K562 (cell line): ENCODE measurements around the gene GNAT1. TPM values are rescaled to one million over a fixed set of nuclear protein-coding genes. Genes with fewer than 3 reads are reported as not detected.

Source experiments
- ATAC-seq: fragments of 200-7000 bp; cut with Tn5 transposase; 3 replicates; pipeline ENCODE4 v1.9.1; 2020; ENCODE audit warnings: moderate library complexity
- BruUV-seq: library from RNA; stranded (reverse); fragments of 400-500 nt; replicated peaks from 2 replicates; lab custom pipeline; 2021; lab: Mats Ljungman, UMichigan
- CTCF ChIA-PET: fragments of 300-600 bp; formaldehyde crosslinking; extraction: SDS; loops from one replicate; lab custom pipeline; 2021; ENCODE audit warnings: low intra/inter-chr PET ratio; lab: Yijun Ruan, JAX
- POLR2A ChIA-PET: fragments of 300-600, 350-650 bp; sonication (Branson Sonifier 250); formaldehyde crosslinking; extraction: SDS; loops from one replicate; lab custom pipeline; 2021; ENCODE audit warnings: antibody characterized with exemption, inconsistent platforms; lab: Yijun Ruan, JAX
- DNase-seq, 4 experiments: peaks; one replicate each; pipeline versions ENCODE4 v3.0.0 to v3.0.0-alpha.2; 2011 to 2018; ENCODE audit warnings: low spot score in 3 of 4, mixed read lengths in 3 of 4; ENCODE audit errors: extremely low read depth in 1 of 4
- FAIRE-seq: peaks from 2 replicates; lab custom pipeline; 2011; peaks lifted over from hg19 to GRCh38; lab: Jason Lieb, UNC
- H2AFZ ChIP-seq: 2 replicates; pipeline ENCODE4 v1.6.0; 2011; ENCODE audit warnings: low read depth, low read length, control low read depth, inconsistent platforms
- H3K27ac ChIP-seq: fragments of 200-600 bp; 3 replicates; pipeline ENCODE4 v1.8.0; 2011; ENCODE audit warnings: low read depth, mild to moderate bottlenecking, control low read depth, inconsistent platforms, low read length, moderate library complexity, mixed read lengths; ENCODE audit errors: extremely low read depth
- H3K27me3 ChIP-seq, 2 experiments: fragments of 300-600 bp in 1 of 2; 2 replicates in 1 of 2; 3 replicates in 1 of 2; pipeline versions ENCODE4 v1.6.0 to v1.8.0; 2011; ENCODE audit warnings: inconsistent platforms in 2 of 2, low read length in 2 of 2, mild to moderate bottlenecking in 1 of 2, mixed read lengths in 1 of 2, moderate library complexity in 1 of 2; ENCODE audit not compliant: control insufficient read depth in 2 of 2, insufficient read depth in 2 of 2
- H3K36me3 ChIP-seq: fragments of 300-600 bp; 3 replicates; pipeline ENCODE4 v1.8.0; 2011; ENCODE audit warnings: mild to moderate bottlenecking, low read length, inconsistent platforms; ENCODE audit not compliant: control insufficient read depth, insufficient read depth
- H3K4me1 ChIP-seq, 2 experiments: fragments of 200-600 bp in 1 of 2; replicated peaks in 1 of 2; 2 replicates in 1 of 2; 3 replicates in 1 of 2; pipeline versions ENCODE4 v1.5.1 to v1.8.0; 2011; ENCODE audit warnings: inconsistent platforms in 2 of 2, low read length in 2 of 2, mild to moderate bottlenecking in 1 of 2, mixed read lengths in 1 of 2, moderate library complexity in 1 of 2; ENCODE audit not compliant: control insufficient read depth in 2 of 2, insufficient read depth in 2 of 2
- H3K4me2 ChIP-seq: 2 replicates; pipeline ENCODE4 v1.6.1; 2011; ENCODE audit warnings: low read length, control low read depth, inconsistent platforms, mixed read lengths; ENCODE audit not compliant: insufficient read depth
- H3K4me3 ChIP-seq: fragments of 200-600 bp; sonication (generic), shearing (Covaris generic); 2 replicates; pipeline ENCODE4 v1.5.1; 2016; ENCODE audit warnings: control low read depth, inconsistent platforms
- H3K79me2 ChIP-seq: fragments of 200-600 bp; 3 replicates; pipeline ENCODE4 v1.8.0; 2011; ENCODE audit warnings: low read length, inconsistent platforms; ENCODE audit not compliant: control insufficient read depth, insufficient read depth
- H3K9ac ChIP-seq, 2 experiments: 2 replicates each; pipeline versions ENCODE4 v1.6.0 to v1.6.1; 2011; ENCODE audit warnings: low read depth in 2 of 2, low read length in 2 of 2, control low read depth in 1 of 2, inconsistent platforms in 1 of 2, mild to moderate bottlenecking in 1 of 2, mixed read lengths in 1 of 2; ENCODE audit not compliant: insufficient read depth in 1 of 2
- H3K9me1 ChIP-seq: one replicate; pipeline ENCODE4 v1.6.0; 2011; ENCODE audit warnings: inconsistent platforms, mild to moderate bottlenecking, low read length, moderate library complexity; ENCODE audit not compliant: control insufficient read depth, insufficient read depth
- H3K9me3 ChIP-seq: replicated peaks from 2 replicates; pipeline ENCODE4 v1.5.1; 2011; ENCODE audit warnings: low read depth, low read length, inconsistent platforms; ENCODE audit not compliant: control insufficient read depth, insufficient read depth
- H4K20me1 ChIP-seq: replicated peaks from 2 replicates; pipeline ENCODE4 v1.6.1; 2011; ENCODE audit warnings: low read length, inconsistent platforms, mixed read lengths; ENCODE audit not compliant: control insufficient read depth, insufficient read depth
- ARID2 ChIP-seq: fragments of 450-650 bp; IDR thresholded peaks from 2 replicates; pipeline ENCODE4 v1.6.1; 2017; ENCODE audit warnings: antibody characterized with exemption, mild to moderate bottlenecking
- JUND ChIP-seq, 2 experiments: IDR thresholded peaks; 2 replicates in 1 of 2; 3 replicates in 1 of 2; pipeline ENCODE4 v1.6.1; 2011; ENCODE audit warnings: borderline replicate concordance in 2 of 2, low read depth in 2 of 2, low read length in 2 of 2, improper control_type of control experiment in 1 of 2, missing biosample characterization in 1 of 2, missing genetic modification characterization in 1 of 2, missing genetic modification reagents in 1 of 2
- MTA2 ChIP-seq: fragments of 450-650 bp; IDR thresholded peaks from 2 replicates; pipeline ENCODE4 v1.6.1; 2016; ENCODE audit warnings: low read depth
- RAD21 ChIP-seq, 2 experiments: fragments of 250-450 bp in 1 of 2; fragments of 450-650 bp in 1 of 2; sonication (Bioruptor Pico) in 1 of 2; formaldehyde crosslinking in 1 of 2; IDR thresholded peaks in 1 of 2; conservative IDR thresholded peaks in 1 of 2; 2 replicates each; pipeline versions ENCODE4 v1.4.0 to v1.8.0; 2020 to 2022; ENCODE audit warnings: mild to moderate bottlenecking in 2 of 2, moderate library complexity in 1 of 2
- SMAD2 ChIP-seq: fragments of 150-350 bp; IDR thresholded peaks from 2 replicates; pipeline ENCODE4 v1.6.1; 2014; ENCODE audit warnings: low read depth, mild to moderate bottlenecking, low read length
- SRSF9 ChIP-seq: fragments of 200-400 bp; formaldehyde crosslinking; IDR thresholded peaks from 2 replicates; pipeline ENCODE4 v1.6.1; 2017; ENCODE audit warnings: low read depth, low read length, borderline replicate concordance
- STAG1 ChIP-seq: sonication (generic); formaldehyde crosslinking; IDR thresholded peaks from 2 replicates; pipeline ENCODE4 v1.5.0; 2020; ENCODE audit warnings: missing genetic modification reagents, borderline replicate concordance
- WGBS: fragments of 100-300 bp; shearing (Covaris generic); methylation state at CpG from one replicate; pipeline ENCODE4 v1.1.6; 2016; ENCODE audit warnings: low coverage, mixed read lengths; ENCODE audit not compliant: insufficient coverage; ENCODE audit errors: missing lambda C conversion rate; 5-methylcytosine and 5-hydroxymethylcytosine counted together
- in situ Hi-C: fragments of 300-500 bp; cut with MboI; formaldehyde crosslinking; loops from 4 replicates; pipeline ENCODE4 v1.15.0; 2018; ENCODE audit warnings: inconsistent platforms, mixed read lengths
- intact Hi-C: fragments of 100-400 bp; cut with micrococcal nuclease; formaldehyde crosslinking; loops from 2 replicates; pipeline ENCODE4 v1.14.2; 2022
- polyA plus RNA-seq, 8 experiments: library from polyadenylated mRNA; depleted of rRNA in 4 of 8; stranded (reverse) in 5 of 8; unstranded in 3 of 8; fragments of >200 nt; fragmentation: Nextera tagmentation in 2 of 8; fragmentation: Illumina TruSeq in 1 of 8; extraction: Ambion mirVana in 2 of 8; extraction: Trizol in 1 of 8; gene quantifications; 2 replicates each; pipeline versions ENCODE4 v1.2.1 to v1.2.3, GENCODE V29; 2011 to 2014; ENCODE audit warnings: inconsistent platforms in 1 of 8, missing spikeins in 1 of 8
- total RNA-seq, 7 experiments: library from RNA; depleted of rRNA in 6 of 7; stranded (reverse); fragments of >200 nt in 6 of 7; fragmentation: Illumina TruSeq in 2 of 7; extraction: Trizol in 2 of 7; gene quantifications; 2 replicates each; pipeline versions ENCODE4 v1.2.1 to v1.2.3, GENCODE V29; 2011 to 2021; ENCODE audit warnings: low replicate concordance in 1 of 7
- TF ChIP-seq, protein P1 (sequence below), 3 experiments: IDR thresholded peaks in 2 of 3; conservative IDR thresholded peaks in 1 of 3; 2 replicates each; pipeline ENCODE4 v1.5.1; 2011 to 2012; ENCODE audit warnings: low read length in 3 of 3, mild to moderate bottlenecking in 3 of 3, control low read depth in 2 of 3, improper control_type of control experiment in 1 of 3, inconsistent platforms in 1 of 3, low read depth in 1 of 3, mixed read lengths in 1 of 3, moderate library complexity in 1 of 3; ENCODE audit not compliant: insufficient read depth in 2 of 3
- TF ChIP-seq, protein P2 (sequence below): fragments of 450-650 bp; formaldehyde crosslinking; IDR thresholded peaks from 2 replicates; pipeline ENCODE4 v1.4.0; 2020; ENCODE audit warnings: mild to moderate bottlenecking, moderate library complexity

The GNAT1 gene
- total and polyA plus RNA-seq, 9 of the 15 experiments (the other 6 are each of a cell fraction or from before 2014, with no cell fraction given): not detected

DNA sequence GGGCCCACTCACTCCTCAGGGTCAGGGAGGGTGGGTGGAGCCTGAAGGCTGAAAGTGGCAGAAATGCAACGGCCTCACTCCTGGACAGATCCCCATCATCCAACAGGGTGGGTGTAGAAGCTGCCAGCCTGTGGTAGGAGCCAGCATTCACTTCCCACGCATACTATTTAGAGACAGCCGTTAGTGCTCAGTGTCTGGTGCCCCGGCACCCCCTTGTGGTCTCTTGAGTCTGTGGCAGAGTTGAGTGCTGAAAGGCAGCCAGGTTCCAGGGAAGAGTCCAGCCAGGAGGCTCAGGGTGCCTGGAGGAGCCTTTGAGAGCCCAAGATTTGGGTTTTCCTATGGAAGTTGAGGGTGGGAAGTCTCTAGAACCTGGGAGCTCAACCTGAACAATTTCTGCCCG, 2.1 kb upstream of the GNAT1 start:
- H3K36me3 ChIP-seq: no peaks in the 10 kb centered on the region
- WGBS: 0% methylated on average over 3 of the region's 5 CpGs
- H3K9me3 ChIP-seq: no peaks in the 10 kb centered on the region
- H3K27ac ChIP-seq: no peak overlapping the region
- H3K27me3 ChIP-seq: peaks cover 0 to 4% of the 10 kb centered on the region in 2 experiments; a peak in 1 of 5 replicates
- intact Hi-C loops: loop anchor here (1.0 to 2.0 kb wide), 3 partner anchors 34 to 136 kb away; partner anchors contain the start of gene SEMA3F
- H4K20me1 ChIP-seq: no peaks in the 10 kb centered on the region; the same call in 1 of the 2 replicates
- in situ Hi-C loops: no loop called here
- H3K9ac ChIP-seq: no peak overlapping the region
- peaks cover under 1 to 24% of the 10 kb centered on the region in 2 experiments; a peak in 2 of 5 replicates for H3K4me1 ChIP-seq
- H2AFZ ChIP-seq: no peak overlapping the region
- H3K4me3 ChIP-seq: no peak overlapping the region
- H3K4me2 ChIP-seq: no peak overlapping the region
- no peaks in the 10 kb centered on the region for H3K79me2 ChIP-seq
- CTCF ChIA-PET: interaction anchor here (0.8 to 2.8 kb wide), 2 partner anchors 34 to 68 kb away, joined by 8 to 34 read pairs; partner anchors contain the start of gene SEMA3F
- DNase-seq: peak; percentile 50 to 72 (median 57)
- FAIRE-seq: peak; percentile 73
- POLR2A ChIA-PET: interaction anchor here (0.6 kb wide), 1 partner anchor 164 kb away, joined by 3 read pairs; no protein-coding TSS in a partner anchor
- H3K9me1 ChIP-seq: no peaks in the 10 kb centered on the region
- ATAC-seq: peak; percentile 92
- no TSS peak for BruUV-seq
- TF ChIP-seq RAD21 (CRISPR knock-in tag; conservative IDR thresholded peaks at IDR 0.05 in 1 of 2, IDR thresholded peaks at IDR 0.05 in 1 of 2): peak; percentile 78 to 92
- TF ChIP-seq, protein P1, sequence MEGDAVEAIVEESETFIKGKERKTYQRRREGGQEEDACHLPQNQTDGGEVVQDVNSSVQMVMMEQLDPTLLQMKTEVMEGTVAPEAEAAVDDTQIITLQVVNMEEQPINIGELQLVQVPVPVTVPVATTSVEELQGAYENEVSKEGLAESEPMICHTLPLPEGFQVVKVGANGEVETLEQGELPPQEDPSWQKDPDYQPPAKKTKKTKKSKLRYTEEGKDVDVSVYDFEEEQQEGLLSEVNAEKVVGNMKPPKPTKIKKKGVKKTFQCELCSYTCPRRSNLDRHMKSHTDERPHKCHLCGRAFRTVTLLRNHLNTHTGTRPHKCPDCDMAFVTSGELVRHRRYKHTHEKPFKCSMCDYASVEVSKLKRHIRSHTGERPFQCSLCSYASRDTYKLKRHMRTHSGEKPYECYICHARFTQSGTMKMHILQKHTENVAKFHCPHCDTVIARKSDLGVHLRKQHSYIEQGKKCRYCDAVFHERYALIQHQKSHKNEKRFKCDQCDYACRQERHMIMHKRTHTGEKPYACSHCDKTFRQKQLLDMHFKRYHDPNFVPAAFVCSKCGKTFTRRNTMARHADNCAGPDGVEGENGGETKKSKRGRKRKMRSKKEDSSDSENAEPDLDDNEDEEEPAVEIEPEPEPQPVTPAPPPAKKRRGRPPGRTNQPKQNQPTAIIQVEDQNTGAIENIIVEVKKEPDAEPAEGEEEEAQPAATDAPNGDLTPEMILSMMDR (IDR thresholded peaks at IDR 0.05 in 2 of 3, conservative IDR thresholded peaks at IDR 0.05 in 1 of 3; ENCODE audit: insufficient read depth in 2 of 3, low read depth in 1 of 3, low read length in 3 of 3): peak; percentile 77 to 84 (median 82)
- no peak for TF ChIP-seq MTA2
- peak; percentile 81; the same call in 1 of the 2 replicates for TF ChIP-seq ARID2
- TF ChIP-seq JUND (IDR thresholded peaks at IDR 0.05; ENCODE audit: borderline replicate concordance, low read depth, low read length): 0 out of 2 replicates have a peak, but pooled peaks have one; percentile 20
- no peak for TF ChIP-seq JUND (tag; IDR thresholded peaks at IDR 0.05; ENCODE audit: borderline replicate concordance, low read depth, low read length)
- no peak for TF ChIP-seq SRSF9
- TF ChIP-seq STAG1 (CRISPR knock-in tag): peak; percentile 76
- no peak for TF ChIP-seq SMAD2
- TF ChIP-seq, protein P2, sequence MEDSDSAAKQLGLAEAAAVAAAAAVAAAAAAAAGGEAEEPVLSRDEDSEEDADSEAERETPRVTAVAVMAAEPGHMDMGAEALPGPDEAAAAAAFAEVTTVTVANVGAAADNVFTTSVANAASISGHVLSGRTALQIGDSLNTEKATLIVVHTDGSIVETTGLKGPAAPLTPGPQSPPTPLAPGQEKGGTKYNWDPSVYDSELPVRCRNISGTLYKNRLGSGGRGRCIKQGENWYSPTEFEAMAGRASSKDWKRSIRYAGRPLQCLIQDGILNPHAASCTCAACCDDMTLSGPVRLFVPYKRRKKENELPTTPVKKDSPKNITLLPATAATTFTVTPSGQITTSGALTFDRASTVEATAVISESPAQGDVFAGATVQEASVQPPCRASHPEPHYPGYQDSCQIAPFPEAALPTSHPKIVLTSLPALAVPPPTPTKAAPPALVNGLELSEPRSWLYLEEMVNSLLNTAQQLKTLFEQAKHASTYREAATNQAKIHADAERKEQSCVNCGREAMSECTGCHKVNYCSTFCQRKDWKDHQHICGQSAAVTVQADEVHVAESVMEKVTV (CRISPR knock-in tag): peak; percentile 65
